Fibroblast of gingiva (primary cell): ENCODE data around the gene SLC3A2.

ENCODE experiments used
- DNase-seq: peaks from one replicate; pipeline ENCODE4 v3.0.0-alpha.2; 2011; ENCODE audit warnings: low read depth

SLC3A2 gene

GRCh38 chr11:62911137-62912130 is 30.7 kb downstream of the SLC3A2 start:
- no peak for DNase-seq

GRCh38 chr11:62912268-62912667 is 31.6 kb downstream of the SLC3A2 start:
- no peak for DNase-seq

- DNase-seq: no peak
Measured at GRCh38 chr11:62914416-62914815, 33.7 kb downstream of the SLC3A2 start.

DNA sequence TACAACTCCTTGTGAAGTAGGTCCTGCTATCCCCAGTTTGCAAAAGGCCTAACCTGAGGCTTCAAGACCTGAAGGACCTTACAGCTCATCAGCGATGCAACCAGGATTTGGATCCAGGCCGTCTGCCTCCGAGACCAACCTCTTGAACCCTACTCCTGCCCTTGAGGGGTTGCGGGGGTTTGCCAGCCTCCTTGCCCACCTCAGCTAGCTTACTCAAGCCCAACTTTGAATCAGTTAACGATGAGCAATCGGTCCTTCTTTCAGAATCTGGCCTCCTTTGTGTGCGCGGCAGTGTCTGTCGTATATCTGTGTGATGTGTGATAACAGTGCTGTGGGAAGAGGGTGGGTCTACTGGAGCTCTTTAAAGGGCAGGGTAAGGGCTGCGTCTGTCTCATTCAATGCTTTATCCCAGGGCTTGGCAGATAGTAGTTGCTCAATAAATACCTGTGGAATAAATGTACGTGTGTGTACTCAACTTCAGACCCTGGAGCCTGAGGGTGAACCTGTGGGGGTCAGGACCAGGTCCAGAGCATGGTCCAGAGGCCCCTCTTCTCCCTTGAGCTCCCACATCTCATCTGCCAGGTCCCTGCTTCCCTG is 37.3 kb downstream of the SLC3A2 start:
- no peak for DNase-seq

DNA sequence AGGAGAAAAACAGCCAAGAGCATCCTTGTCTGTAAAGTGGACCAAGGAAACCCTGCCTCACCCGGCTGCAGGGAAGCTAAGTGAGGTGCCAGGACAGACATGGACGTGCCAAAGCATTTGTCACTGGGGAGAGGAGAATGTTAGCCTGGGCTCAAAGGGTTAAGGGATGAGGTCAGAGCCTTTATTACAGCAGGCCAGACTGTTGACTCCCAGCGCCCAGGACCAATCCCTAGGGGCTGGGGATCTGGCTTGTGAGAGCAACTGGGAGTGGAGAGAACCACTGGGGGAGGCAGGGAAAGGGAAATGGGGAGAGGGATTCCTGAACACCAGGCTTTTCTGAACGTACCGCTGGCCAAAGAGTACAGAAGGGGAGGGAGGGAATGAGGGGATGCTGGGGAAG is 37.8 kb downstream of the SLC3A2 start:
- DNase-seq: no peak

DNA sequence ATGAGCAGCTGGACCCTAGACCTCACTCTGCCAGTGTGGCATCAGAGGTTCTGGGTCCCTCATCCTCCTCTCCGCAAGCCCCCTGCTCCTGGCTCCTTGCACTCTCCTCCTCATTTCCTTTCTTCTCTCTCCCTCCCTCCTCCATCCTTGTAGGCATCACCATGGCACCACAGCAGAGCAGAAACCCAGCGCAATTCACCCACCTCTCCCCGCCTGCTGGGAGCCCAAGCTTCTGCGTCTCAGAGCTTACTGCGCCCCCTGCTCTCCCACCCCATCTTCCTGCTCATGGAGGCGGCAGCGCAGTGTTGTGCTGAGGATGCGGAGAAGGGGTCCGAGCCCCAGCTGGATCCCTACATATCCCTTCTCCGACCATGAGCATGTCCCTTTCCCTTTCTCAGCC is 38.8 kb downstream of the SLC3A2 start:
- DNase-seq: no peak

GRCh38 chr11:62919898-62920640 is 39.4 kb downstream of the SLC3A2 start:
- no peak for DNase-seq

DNA sequence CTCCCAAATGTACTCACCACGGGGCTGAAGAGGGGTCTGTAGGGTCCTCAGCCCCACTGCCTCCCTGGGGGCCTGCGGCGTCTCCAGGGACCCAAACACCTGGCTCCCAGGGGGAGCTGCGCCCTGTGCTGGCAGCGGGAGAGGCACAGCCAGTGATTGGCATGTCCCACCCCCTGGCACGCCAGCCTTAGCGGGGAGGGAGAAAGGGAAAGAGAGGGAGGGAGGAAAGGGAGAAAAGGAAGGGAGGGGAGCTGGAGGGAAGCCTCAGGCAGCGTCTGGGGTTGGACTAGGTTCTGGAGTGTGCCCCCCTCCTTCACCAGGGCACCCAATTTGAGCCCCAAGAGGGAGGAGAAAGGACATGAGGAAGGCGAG is 40.5 kb downstream of the SLC3A2 start, which contains the start of gene CHRM1:
Gene CHRM1 (minus strand): TSS at position 163 of the 372 bp plus-strand sequence. CDS start 10,263 bp downstream, outside the sequence.
- no peak for DNase-seq

- DNase-seq: no peak
Measured at GRCh38 chr11:62921573-62922188, 41.0 kb downstream of the SLC3A2 start.

GRCh38 chr11:62922189-62922589 is 41.5 kb downstream of the SLC3A2 start:
- DNase-seq: no peak

DNA sequence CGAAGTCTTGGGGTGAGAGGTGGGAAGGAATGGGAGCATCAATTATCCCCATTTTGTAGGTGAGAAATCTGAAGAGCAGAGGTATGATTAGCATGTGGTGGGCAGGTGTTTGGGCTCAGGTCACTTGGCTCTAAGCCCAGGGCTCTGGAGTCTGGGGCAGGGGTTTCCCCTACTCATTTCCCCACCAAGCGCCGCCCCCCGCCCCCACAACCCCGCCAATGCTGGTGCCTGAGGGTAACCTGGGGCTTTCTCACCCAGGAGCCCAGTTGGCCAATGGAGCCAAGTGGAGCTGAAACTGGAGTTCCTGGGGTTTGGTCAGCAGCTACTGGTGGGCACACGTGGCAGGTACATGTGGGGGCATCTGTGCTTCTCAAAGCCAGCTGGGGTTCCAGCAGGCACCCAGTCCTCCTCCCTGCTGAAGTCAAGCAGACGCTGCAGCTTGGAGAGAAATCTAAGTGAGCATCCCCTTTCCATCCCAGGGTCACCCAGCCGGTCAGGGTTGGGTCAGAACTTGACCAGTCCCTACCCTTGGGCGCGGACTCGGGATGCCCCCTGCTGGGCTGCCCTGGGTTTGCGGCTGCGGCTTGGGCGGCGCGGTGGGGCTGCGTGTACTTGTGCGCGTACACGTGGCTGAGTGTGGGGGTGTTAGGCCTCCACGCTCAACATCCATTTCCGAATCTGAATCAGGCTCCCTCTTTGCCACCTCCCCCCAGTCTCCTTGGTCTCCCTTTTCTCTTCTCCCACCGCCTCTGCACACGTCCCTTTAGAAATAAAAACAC is 42.1 kb downstream of the SLC3A2 start:
- no peak for DNase-seq

GRCh38 chr11:62923601-62924411 is 43.1 kb downstream of the SLC3A2 start:
- DNase-seq: no peak

DNA sequence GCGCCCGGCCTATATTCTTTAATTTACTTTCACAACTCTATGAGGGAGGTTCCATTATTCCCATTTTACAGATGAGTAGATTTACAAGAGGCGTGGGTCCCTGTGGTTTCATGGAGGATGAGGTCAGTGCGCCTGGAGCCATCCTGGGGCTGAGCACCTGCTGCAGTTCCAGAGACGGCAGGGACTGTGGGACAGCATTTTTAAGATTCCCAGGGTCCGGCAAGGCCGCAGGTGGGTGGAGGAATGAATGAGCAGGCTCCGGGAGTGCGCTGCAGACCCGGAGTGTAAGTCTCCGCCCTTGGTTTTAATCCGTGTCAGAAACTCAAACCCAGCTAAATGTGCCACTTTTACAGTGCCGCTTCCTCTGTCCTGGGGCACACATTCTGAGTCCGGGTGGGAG is 44.6 kb downstream of the SLC3A2 start:
- no peak for DNase-seq

- DNase-seq: no peak
Measured at GRCh38 chr11:62925745-62926679, 45.3 kb downstream of the SLC3A2 start.

DNA sequence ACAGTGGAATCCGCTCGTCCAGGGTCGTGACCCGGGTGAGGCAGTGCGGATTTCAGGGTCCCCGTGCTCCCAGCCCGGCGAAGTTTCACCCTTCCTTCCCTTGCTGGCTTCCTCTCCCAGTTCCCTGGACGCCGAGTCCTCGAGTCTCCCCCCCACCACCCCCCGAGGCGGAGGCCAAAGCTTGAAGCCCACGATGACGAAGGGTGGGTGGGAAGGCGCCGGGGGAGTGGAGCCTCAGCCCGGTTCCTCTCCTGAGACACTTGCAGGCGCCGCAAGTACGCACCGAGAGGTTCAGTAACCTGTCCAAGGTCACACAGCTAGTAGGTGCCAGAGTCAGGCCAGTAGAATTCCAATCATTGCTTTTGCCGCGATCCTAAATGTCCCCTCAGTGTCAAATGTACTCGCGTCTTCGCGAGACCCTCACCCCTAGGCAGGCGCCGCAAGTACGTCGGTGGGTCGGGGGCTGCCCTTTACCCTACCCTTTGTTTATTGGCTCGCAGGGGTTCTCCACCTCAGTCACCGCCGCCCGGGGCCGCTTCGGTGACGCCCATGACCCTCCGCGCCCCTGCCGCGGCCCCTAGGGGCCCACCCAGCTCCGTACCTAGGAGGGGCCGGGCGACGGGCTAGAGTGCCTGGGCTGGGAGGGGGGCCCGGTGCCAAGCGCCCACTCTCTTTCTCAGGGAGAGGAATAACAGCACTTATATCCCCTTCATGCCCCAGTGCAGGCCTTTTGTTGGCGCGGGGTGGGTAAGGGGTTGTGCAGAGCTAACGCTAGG is 46.2 kb downstream of the SLC3A2 start:
- no peak for DNase-seq

DNA sequence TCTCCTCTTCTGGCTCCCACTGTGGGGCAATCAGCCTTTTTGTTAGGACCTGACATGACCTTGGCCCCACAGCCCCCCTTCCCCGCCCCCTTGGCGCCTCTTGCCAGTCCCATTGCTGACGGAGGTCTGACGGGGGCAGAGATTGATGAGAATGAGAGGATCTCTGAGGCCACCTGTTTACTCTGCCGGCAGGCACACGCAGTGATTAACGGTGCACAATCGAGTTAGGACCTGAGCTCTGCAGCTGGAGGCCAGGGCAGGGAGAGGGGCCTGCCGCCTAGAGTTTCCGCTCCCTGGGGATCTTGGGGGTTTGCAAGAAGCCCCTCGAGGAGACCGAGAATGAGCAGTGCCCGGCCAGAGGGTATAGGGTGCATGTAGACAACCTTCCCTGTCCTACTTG is 47.3 kb downstream of the SLC3A2 start:
- DNase-seq: no peak

- no peak for DNase-seq
Measured at GRCh38 chr11:62930157-62930556, 49.5 kb downstream of the SLC3A2 start.

- DNase-seq: no peak
Measured at GRCh38 chr11:62930666-62931065, 50.0 kb downstream of the SLC3A2 start.
